H7 (cell line): ENCODE measurements around the gene SNCAIP. TPM values are rescaled to one million over a fixed set of nuclear protein-coding genes. Genes with fewer than 3 reads are reported as not detected.

Experiments used
- DNase-seq: peaks from one replicate; pipeline ENCODE4 v3.0.0; 2012
- H3K27me3 ChIP-seq: 2 replicates; pipeline ENCODE4 v1.6.0; 2011; ENCODE audit warnings: mild to moderate bottlenecking, low read length; ENCODE audit not compliant: control insufficient read depth, insufficient read depth
- H3K36me3 ChIP-seq: replicated peaks from 2 replicates; pipeline ENCODE4 v1.5.1; 2011; ENCODE audit warnings: low read length; ENCODE audit not compliant: control insufficient read depth, insufficient read depth
- H3K4me3 ChIP-seq: 2 replicates; pipeline ENCODE4 v1.5.1; 2011; ENCODE audit warnings: low read depth, mild to moderate bottlenecking, control low read depth, low read length, moderate library complexity; ENCODE audit not compliant: insufficient read depth
- total RNA-seq: library from RNA; depleted of rRNA; stranded (reverse); fragments of >200 nt; shearing (Covaris generic); gene quantifications from 2 replicates; pipeline ENCODE4 v1.2.3, GENCODE V29; 2014; rRNA removed

The SNCAIP gene
- 4.2 and 7.4 TPM in 2 replicates for total RNA-seq

DNA sequence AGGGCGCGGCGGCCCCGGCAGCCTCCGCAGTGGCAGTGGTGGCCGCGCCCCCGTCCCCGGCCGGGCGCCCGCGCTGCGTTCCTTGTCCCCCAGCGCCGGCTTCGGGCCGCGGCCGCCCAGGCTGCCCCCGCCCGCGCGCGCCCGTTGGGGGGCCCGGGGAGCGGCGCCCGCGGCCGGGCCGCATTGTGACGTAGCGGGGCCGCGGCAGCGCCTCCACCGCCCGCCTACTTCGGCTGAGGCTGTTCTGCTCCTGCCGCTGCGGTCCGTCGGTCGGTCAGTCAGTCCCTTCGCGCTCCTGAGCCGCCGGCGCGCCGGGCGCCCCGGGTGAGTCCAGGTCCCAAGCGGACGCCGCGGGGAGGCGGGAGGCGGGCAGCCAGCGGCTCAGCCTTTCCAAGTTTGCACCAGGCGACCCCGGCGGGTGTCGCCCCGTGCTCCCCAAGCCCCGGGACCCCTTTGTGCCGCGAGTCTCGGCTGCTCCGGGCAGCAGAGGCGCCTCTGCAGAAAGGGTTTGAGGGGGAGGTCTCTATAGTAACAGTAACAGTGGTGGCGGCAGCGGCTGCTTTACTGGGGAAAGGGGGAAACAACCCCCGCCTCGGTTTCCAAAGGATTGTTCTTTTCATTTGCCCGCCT is at the start of gene SNCAIP:
TSS of gene SNCAIP (plus strand) at position 277 of the 630 bp plus-strand sequence. CDS start 78,898 bp downstream, outside the sequence.
- Histone ChIP-seq H3K27me3 (peaks cover 34% of the 10 kb centered on the region), H3K36me3 (no peaks in the 10 kb centered on the region), H3K4me3 (peak within 1 kb of the TSS; percentile 66)
- peak; percentile 82 for DNase-seq

DNA sequence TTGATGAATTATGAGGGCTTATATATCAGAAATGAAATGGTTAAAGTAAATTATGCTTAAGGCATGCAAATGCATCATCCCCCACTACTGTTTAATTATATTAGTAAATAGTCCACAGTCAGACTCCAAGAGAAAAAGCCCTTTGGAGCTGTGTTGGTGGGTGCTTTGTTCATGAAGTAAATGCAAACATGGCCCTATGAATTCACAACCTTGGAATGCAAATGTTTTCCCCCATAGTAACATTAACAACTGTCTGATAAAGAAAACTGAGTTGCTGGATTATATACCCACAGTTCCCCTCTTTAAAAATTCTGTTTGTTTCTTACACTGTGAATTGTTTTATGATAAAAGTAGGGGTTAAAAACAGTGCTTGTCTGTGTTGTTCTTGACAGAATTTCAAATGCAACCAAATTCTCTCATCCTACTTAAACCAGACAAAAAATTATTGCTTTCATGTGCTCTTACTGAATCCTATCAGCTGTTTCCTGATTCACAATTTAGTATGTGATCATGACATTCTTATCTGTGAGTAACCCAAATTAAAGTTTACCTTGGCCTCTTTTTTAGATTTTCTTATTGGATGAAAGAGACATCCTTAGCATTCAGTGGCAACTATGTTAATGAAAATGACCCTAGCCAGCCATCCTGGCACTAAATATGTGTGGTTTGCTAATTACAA is 48.5 kb upstream of the SNCAIP start:
- no peak for DNase-seq
- Histone ChIP-seq H3K27me3 (no peaks in the 10 kb centered on the region), H3K4me3 (no peak overlapping the region), H3K36me3 (no peaks in the 10 kb centered on the region)

DNA sequence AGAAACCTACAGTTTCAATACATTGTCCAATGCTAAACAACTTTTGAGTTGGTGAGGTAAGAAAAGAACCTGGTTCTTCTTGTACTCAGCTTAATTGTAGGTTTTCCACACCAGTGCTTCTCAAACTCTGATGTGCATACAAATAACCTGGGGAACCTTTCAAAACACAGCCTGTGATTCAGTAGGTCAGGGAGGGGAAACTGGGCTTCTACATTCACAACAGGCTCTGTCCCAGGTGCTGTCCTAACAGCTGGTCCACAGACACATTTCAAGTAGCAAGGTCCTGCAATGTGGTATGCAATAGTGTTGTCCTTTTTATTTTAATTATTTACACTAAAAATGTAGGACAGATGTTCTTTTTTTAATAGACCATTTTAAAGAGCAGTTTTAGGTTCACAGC is 47.4 kb upstream of the SNCAIP start:
- no peaks in the 10 kb centered on the region for H3K36me3 ChIP-seq
- no peak for DNase-seq
- no peak overlapping the region for H3K4me3 ChIP-seq
- no peaks in the 10 kb centered on the region for H3K27me3 ChIP-seq

DNA sequence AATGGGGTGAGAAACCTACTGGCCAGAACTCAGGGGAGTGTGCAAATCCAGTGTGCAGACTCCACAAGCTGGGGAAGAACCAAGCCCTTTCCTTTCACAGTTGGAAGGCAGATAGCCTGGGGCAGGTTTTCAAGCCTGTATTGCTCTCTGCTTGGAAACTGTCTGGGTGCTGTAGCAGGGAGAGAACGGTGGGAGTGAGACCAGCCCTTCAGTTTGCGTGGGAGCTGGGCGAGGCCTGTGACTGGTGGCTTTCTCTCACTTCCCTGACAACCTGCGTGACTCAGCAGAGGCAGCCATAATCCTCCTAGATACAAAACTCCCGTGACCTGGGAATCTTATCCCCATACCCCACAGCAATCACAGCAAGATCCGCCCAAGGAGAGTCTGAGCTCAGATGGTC is 44.9 kb upstream of the SNCAIP start:
- no peak for DNase-seq
- Histone ChIP-seq H3K4me3 (no peak overlapping the region), H3K36me3 (no peaks in the 10 kb centered on the region), H3K27me3 (no peaks in the 10 kb centered on the region)

DNA sequence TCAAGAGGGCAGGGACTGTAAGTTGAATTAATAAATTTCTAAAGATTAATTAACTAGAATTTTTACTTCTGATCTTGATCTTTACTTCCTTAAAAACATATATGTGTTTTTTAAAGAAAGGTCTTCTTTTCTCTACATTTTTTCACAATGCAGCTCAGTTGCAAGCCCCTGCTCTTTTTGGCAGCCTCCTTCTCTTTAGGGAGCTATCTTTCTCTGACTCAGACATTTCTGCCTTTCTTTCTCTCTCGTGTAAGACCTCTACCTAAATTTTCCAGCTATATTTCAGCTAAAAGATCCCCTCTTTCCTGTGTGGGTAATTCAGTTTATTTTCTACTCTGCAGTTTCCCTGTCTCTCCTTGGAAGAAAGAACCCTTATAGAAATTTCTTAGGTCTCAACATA is 38.3 kb upstream of the SNCAIP start:
- H3K36me3 ChIP-seq, result no peaks in the 10 kb centered on the region

DNA sequence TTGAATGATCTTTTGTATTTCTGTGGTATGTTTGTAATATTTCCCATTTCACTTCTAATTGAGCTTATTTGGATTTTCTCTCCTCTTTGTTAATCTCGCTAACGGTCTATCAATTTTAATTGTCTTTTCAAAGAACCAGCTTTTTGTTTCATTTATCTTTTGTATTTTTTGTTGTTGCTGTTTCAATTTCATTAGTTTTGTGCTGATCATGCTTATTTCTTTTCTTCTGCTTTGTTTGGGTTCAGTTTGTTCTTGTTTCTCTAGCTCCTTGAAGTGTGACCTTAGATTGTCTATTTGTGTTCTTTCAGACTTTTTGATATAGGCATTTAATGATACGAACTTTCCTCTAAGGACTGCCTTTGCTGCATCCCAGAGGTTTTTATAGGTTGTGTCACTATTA is 28.4 kb upstream of the SNCAIP start:
- Histone ChIP-seq H3K36me3 (no peaks in the 10 kb centered on the region), H3K4me3 (no peak overlapping the region), H3K27me3 (no peaks in the 10 kb centered on the region)
- no peak for DNase-seq

More for the DNA sequence above, 38.3 kb upstream of the SNCAIP start:
- Histone ChIP-seq H3K27me3 (no peaks in the 10 kb centered on the region), H3K4me3 (no peak overlapping the region)
- DNase-seq, result no peak

DNA sequence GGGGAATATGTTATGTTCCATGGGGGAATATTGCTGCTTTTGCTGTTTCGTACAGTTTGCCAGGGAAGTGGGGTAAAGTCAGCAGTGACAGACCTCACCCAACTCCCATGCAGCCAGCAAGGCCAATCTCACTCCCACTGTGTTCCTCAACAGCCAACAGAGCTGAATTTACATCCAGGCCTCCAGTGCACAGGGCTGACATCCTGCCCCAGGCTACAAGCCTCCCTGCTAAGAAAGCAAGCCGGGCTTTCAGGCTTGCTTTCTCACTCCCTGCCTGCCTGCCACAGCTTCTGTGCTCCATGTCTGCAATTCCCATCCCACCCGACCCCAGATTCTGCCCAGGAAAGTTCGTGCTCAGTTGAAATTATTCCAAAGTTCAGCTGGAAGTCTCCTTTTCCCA is 25.5 kb upstream of the SNCAIP start:
- no peak overlapping the region for H3K4me3 ChIP-seq
- no peaks in the 10 kb centered on the region for H3K27me3 ChIP-seq
- no peaks in the 10 kb centered on the region for H3K36me3 ChIP-seq
- no peak for DNase-seq

DNA sequence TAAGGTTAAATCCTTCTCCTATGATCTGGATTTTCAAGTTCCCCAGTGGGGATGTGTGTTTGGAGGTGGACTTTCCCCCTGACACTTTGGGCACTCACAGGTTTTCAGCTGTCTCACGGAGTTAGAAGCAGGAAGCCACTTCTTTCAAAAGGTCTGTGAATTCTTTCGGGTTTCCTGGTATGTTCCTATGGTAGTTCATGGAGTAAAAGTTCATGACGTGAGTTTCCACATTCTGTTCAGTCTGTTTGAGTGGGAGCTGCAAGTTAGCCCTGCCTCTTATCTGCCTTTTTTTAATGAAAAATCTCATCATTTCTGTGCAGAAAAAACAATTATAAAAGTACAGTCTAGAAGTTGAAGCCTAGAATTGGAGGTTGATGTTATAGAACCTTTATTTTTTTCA is 24.9 kb upstream of the SNCAIP start:
- Histone ChIP-seq H3K4me3 (no peak overlapping the region), H3K36me3 (no peaks in the 10 kb centered on the region), H3K27me3 (no peaks in the 10 kb centered on the region)
- DNase-seq, result no peak

DNA sequence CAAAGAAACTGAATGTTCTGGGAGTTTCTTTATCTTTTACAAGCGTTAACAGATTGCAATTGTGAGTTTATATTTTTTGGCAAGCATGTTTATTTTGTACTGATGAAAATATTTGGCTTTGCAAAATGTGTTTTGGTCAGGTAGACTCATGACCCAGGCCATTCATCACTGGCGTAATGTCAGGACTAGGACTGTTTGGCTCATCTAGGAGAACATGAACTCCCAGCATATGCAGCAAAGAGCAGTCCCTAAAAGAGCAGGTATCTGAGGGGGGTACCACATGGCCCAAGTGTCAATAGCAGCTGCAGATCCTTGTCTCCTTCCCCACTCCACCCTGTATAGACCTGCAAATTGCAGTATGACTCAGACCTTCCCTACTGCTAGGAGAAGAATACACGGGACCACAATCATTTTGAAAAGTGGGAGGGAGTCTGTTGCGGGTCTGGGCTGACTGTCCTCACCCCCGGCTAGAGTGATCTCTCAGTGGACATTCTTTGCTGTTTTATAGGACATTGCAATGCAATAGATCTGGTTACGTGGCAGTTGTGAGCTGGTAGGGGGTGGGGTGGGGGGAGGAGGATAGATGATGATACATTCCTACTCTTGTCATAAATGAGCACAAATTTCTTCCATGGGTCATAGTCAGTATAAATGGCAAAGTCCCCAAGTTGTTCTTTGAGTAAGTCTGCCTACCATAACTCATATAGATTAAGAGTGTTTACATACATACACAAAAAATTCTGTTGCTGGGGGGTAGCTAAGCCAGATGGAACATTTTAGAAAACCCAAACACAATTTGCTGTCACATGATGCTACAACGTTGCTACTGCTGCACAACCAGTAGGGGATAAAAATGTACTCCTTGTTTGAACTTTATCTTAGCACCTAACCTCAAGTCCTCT is 20.8 kb upstream of the SNCAIP start:
- no peaks in the 10 kb centered on the region for H3K36me3 ChIP-seq
- DNase-seq, result peak; percentile 3

DNA sequence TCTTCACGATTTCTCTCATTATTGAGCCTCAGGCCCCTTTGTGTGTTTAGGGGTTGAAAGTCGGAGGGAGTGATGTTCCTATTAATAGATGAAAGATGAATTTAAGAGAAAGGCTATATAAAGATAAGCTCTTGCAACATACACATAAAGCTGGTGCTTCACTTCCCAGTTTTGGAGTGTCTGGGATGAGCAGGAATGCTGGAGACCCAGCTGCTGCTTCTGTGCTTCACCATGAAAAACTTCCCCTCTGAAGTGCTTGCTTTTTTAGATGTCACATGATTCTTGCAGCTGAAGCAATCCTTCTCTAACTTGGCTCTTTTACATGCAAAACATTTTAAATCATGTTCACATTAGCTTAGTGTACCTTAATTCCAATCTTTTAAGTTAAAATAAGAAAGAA is 19.7 kb upstream of the SNCAIP start:
- Histone ChIP-seq H3K27me3 (no peaks in the 10 kb centered on the region), H3K36me3 (no peaks in the 10 kb centered on the region), H3K4me3 (no peak overlapping the region)
- DNase-seq, result no peak

More for the DNA sequence above, 20.8 kb upstream of the SNCAIP start:
- no peaks in the 10 kb centered on the region for H3K27me3 ChIP-seq
- no peak overlapping the region for H3K4me3 ChIP-seq

DNA sequence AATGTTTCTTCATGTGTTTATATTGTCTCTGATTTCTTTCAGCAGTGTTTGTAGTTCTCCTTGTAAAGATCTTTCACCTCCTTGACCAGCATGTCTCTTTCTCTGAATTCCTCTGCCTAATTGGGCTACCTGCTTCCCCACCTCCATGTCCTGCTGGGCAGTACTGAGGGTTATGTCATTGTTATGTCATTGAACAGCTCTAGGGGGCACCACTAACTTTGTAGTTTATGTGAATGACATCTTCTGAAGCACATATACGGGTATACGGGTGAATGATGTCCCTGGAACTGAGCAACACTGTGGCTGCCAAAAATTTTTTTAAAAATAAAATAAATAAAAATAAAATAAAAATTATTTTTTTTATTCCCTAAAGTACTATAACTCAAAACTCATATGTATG is 16.9 kb upstream of the SNCAIP start:
- DNase-seq, result peak; percentile 16
- Histone ChIP-seq H3K4me3 (no peak overlapping the region), H3K27me3 (no peaks in the 10 kb centered on the region), H3K36me3 (no peaks in the 10 kb centered on the region)

DNA sequence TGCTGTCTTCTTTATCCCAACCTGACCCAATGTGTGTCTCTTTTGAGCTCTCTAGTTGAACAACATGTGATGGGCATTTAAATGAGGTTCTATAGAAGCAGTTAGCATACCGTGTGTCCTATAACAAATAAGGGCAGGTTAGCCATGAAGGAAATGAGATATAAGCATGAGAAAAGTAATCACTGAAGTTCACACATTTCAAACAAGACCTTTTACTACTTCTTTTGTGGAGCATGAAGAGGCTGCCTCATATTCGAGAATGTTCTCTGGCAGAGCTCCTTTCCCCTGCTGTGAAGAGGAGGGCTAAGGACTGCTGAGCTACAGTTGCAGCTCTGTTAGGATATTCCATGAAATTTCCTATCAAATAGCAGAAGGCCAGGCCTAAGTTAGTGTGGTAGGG is 15.2 kb upstream of the SNCAIP start:
- no peak for DNase-seq
- no peak overlapping the region for H3K4me3 ChIP-seq
- H3K36me3 ChIP-seq, result no peaks in the 10 kb centered on the region
- H3K27me3 ChIP-seq, result no peaks in the 10 kb centered on the region

DNA sequence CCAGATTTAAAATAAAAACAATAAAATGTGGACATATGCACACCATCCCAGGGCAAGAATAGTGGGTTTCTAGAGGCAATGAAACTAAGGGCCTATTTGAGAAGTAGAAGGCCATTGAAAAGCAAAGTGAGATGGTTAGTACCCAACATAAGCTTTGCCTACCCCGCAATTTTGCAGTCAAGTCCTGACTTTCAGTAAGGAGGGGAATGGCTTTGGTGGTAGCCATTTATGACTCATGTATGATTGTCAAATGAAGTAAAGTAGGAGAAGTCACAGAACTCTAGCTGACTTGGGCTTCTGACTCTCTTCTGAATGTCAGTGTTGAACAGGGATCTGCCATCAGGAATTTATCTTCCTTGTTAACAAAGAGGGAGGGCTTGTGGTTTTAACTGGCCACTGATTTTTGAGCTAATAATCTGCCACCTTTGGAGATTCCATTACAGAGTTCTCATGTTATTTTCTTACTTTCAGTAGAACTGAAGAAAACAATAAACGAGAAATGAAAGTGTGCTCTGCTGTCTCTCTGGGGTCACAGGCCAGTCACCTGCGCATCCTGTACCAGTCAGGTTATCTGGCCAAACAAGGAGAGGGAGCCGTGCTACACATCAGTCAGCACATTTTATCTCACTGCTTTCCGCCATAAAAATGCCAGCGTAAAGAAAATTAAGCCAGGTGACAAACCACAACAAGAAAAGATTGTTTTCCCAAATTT is 14.3 kb upstream of the SNCAIP start:
- no peaks in the 10 kb centered on the region for H3K27me3 ChIP-seq
- H3K4me3 ChIP-seq, result no peak overlapping the region
- no peaks in the 10 kb centered on the region for H3K36me3 ChIP-seq
- no peak for DNase-seq

DNA sequence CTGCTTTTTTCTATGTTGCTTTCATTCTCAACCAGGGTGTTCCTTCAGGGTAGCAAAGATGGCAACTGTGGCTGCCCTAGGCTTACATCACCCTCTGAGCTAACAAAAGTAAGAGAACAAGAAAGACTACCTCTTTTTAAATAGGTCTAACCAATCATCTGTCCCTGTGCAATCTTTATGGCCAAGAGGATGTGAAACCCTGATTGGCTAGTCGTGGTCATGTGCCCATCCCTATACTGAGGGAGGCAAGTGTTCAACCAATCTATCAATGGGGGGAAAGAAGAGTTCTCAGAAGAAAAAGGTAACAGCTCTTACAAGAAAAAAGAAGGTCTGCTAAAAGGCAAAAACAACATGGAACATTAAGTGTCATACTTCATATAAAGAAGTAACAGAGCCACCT is 11.7 kb upstream of the SNCAIP start:
- no peaks in the 10 kb centered on the region for H3K36me3 ChIP-seq
- H3K4me3 ChIP-seq, result no peak overlapping the region
- DNase-seq, result no peak
- no peaks in the 10 kb centered on the region for H3K27me3 ChIP-seq
